Small intestine (tissue), 16 donors: ENCODE measurements around the gene USP36. TPM values are rescaled to one million over a fixed set of nuclear protein-coding genes. Genes with fewer than 3 reads are reported as not detected.
"Not testable (repeated sequence)": the region's sequence is repeated elsewhere in the genome, so short reads cannot be mapped to it uniquely, and the experiment has no call there.

Experiments used
- DNase-seq, 2 donors: peaks; one replicate each; pipeline versions ENCODE4 v3.0.0 to v3.0.0-alpha.2; 2013
- FAIRE-seq: peaks from 2 replicates; lab custom pipeline; 2012; peaks lifted over from hg19 to GRCh38; lab: Jason Lieb, UNC
- H3K27ac ChIP-seq, 3 donors: one replicate each; pipeline ENCODE4 v1.5.1; 2013; ENCODE audit warnings: low read length in 2 of 3, mild to moderate bottlenecking in 2 of 3, control low read depth in 1 of 3, inconsistent platforms in 1 of 3, low read depth in 1 of 3, moderate library complexity in 1 of 3
- H3K27me3 ChIP-seq, 3 donors: one replicate each; pipeline ENCODE4 v1.6.1; 2013; ENCODE audit warnings: low read length in 3 of 3, inconsistent platforms in 1 of 3; ENCODE audit not compliant: control insufficient read depth in 3 of 3, insufficient read depth in 3 of 3
- H3K36me3 ChIP-seq, 3 donors: one replicate each; pipeline ENCODE4 v1.6.1; 2013; ENCODE audit warnings: low read length in 3 of 3, inconsistent platforms in 1 of 3, low read depth in 1 of 3, mild to moderate bottlenecking in 1 of 3, moderate library complexity in 1 of 3; ENCODE audit not compliant: control insufficient read depth in 3 of 3, insufficient read depth in 2 of 3
- H3K4me1 ChIP-seq, 3 donors: one replicate each; pipeline ENCODE4 v1.6.1; 2013; ENCODE audit warnings: low read length in 2 of 3, inconsistent platforms in 1 of 3, low read depth in 1 of 3, mild to moderate bottlenecking in 1 of 3, moderate library complexity in 1 of 3; ENCODE audit not compliant: control insufficient read depth in 3 of 3, insufficient read depth in 2 of 3
- H3K4me3 ChIP-seq, 3 donors: one replicate each; pipeline ENCODE4 v1.5.1; 2013; ENCODE audit warnings: low read length in 3 of 3, control low read depth in 1 of 3, inconsistent platforms in 1 of 3, low read depth in 1 of 3, mild to moderate bottlenecking in 1 of 3, moderate library complexity in 1 of 3
- H3K9me3 ChIP-seq, 2 donors: one replicate each; pipeline ENCODE4 v1.6.1; 2013; ENCODE audit warnings: low read depth in 1 of 2, low read length in 1 of 2; ENCODE audit not compliant: control insufficient read depth in 2 of 2, insufficient read depth in 1 of 2
- WGBS, 3 donors: extraction: QIAGEN DNeasy Blood & Tissue Kit; methylation state at CpG; one replicate each; pipeline ENCODE4 v1.1.7; 2013; 5-methylcytosine and 5-hydroxymethylcytosine counted together
- long read RNA-seq, 10 donors: transcript quantifications; one replicate each; lab custom pipeline, GENCODE V29; 2026
- polyA plus RNA-seq, 4 donors: library from polyadenylated mRNA; stranded (reverse) in 3 of 4; unstranded in 1 of 4; fragments of 200-250 nt in 3 of 4; fragments of 120-200 nt in 1 of 4; gene quantifications; one replicate each; pipeline versions ENCODE4 v1.2.1 to v1.2.3, GENCODE V29; 2013
- donor health status: healthy with polysubstance abuse.
- donor health status: control.
- donor health status: control.
- donor health status: Bipolar disorder and iron deficiency.
- donor health status: healthy.

The USP36 gene
- polyA plus RNA-seq: 10 to 100 TPM in 3 of 4 donors, 1 to 10 TPM in 1; 8.1 to 47.0 (median 19.1) TPM
- long read RNA-seq, donor 1: 0 reads
- long read RNA-seq, donor 2, partial matches to known transcripts: 0 of 4 reads
- long read RNA-seq, donor 2, other reads (novel, unspliced or antisense): 0 of 4 reads
- long read RNA-seq, donor 3, partial matches to known transcripts: 0 of 1 reads
- long read RNA-seq, donor 3, other reads (novel, unspliced or antisense): 0 of 1 reads
- long read RNA-seq, donor 4: 0 reads
- long read RNA-seq, donor 5, partial matches to known transcripts: 0 of 2 reads
- long read RNA-seq, donor 5, other reads (novel, unspliced or antisense): 0 of 2 reads
- long read RNA-seq, donor 6: 0 reads
- long read RNA-seq, donor 7: 0 reads
- long read RNA-seq, donor 8: 0 reads
- long read RNA-seq, donor 9: 0 reads
- long read RNA-seq, donor 10, partial matches to known transcripts: 0 of 2 reads
- long read RNA-seq, donor 10, other reads (novel, unspliced or antisense): 0 of 2 reads

GRCh38 chr17:78840780-78841611, at the start of gene USP36:
USP36 (minus strand) TSS chr17:78840814; CDS start chr17:78836363, 4,451 bp downstream.
- H3K9me3 ChIP-seq: no peaks in the 10 kb centered on the region
- no peaks in the 10 kb centered on the region for H3K27me3 ChIP-seq
- FAIRE-seq: no peak
- 0 to 1% (median 0%) methylated on average over 61 to 74 of the region's 74 CpGs for WGBS, 3 donors
- peaks cover 0 to 24% (median 4%) of the 10 kb centered on the region in 3 donors for H3K4me1 ChIP-seq
- H3K4me3 ChIP-seq: peak within 1 kb of the TSS; percentile 73 to 79 (median 75)
- peak within 1 kb of the TSS; percentile 96 to 99 (median 97) for H3K27ac ChIP-seq
- peaks cover 5 to 21% (median 10%) of the 10 kb centered on the region in 3 donors for H3K36me3 ChIP-seq
- DNase-seq: peak; percentile 99 to 100

GRCh38 chr17:78890096-78890495, 49.5 kb upstream of the USP36 start:
- FAIRE-seq, H3K4me3 ChIP-seq, H3K4me1 ChIP-seq, DNase-seq, H3K27me3 ChIP-seq, H3K9me3 ChIP-seq: not testable (repeated sequence)
- 81 to 86% (median 85%) methylated on average over 11 of the region's 11 CpGs for WGBS, 3 donors
- H3K36me3 ChIP-seq: peaks cover 0 to 40% (median 0%) of the 10 kb centered on the region in 3 donors
- peak overlapping the region in 1 of 3 donors; percentile 37 for H3K27ac ChIP-seq

DNA sequence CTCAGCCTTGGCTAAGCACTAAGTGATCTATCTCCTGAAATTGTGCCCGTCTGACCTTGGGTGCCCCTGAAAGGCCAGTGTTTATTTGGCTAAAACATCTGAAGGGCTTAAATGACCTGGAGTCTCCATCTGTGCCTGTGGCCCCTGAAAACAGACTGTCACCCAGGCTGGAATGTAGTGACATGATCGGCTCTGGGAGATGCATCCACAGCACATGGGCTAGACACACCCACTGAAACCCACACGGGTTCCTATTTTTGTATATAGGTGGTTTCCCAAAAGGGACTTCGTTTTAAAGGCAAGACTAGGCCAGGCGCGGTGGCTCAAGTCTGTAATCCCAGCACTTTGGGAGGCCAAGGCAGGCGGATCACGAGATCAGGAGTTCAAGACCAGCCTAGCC, 48.9 kb upstream of the USP36 start:
- Histone ChIP-seq H3K27ac (peak overlapping the region in 1 of 3 donors; percentile 63), H3K9me3 (no peaks in the 10 kb centered on the region), H3K4me1 (peaks cover 0 to 7% (median 4%) of the 10 kb centered on the region in 3 donors), H3K36me3 (peaks cover 0 to 45% (median 0%) of the 10 kb centered on the region in 3 donors), H3K27me3 (no peaks in the 10 kb centered on the region), H3K4me3 (no peak overlapping the region)
- no peak for DNase-seq
- 63 to 74% (median 65%) methylated on average over 8 of the region's 8 CpGs for WGBS, 3 donors
- FAIRE-seq: no peak

GRCh38 chr17:78888941-78889518, 48.4 kb upstream of the USP36 start:
- Histone ChIP-seq H3K27ac (peak overlapping the region in 1 of 3 donors; percentile 63), H3K27me3 (no peaks in the 10 kb centered on the region), H3K9me3 (no peaks in the 10 kb centered on the region), H3K36me3 (peaks cover 0 to 48% (median 0%) of the 10 kb centered on the region in 3 donors), H3K4me3 (no peak overlapping the region), H3K4me1 (peaks cover 0 to 12% (median 7%) of the 10 kb centered on the region in 3 donors)
- DNase-seq (no peak), FAIRE-seq (no peak)
- 74 to 78% (median 74%) methylated on average over 10 of the region's 10 CpGs for WGBS, 3 donors

GRCh38 chr17:78886954-78887353, 46.3 kb upstream of the USP36 start:
- Histone ChIP-seq H3K4me1 (peaks cover 3 to 29% (median 9%) of the 10 kb centered on the region in 3 donors), H3K27ac (no peak overlapping the region), H3K36me3 (peaks cover 0 to 41% (median 0%) of the 10 kb centered on the region in 3 donors), H3K27me3 (no peaks in the 10 kb centered on the region), H3K9me3 (no peaks in the 10 kb centered on the region), H3K4me3 (no peak overlapping the region)
- 92 to 94% (median 92%) methylated on average over 12 of the region's 12 CpGs for WGBS, 3 donors
- no peak for DNase-seq
- no peak for FAIRE-seq

GRCh38 chr17:78885956-78886355, 45.3 kb upstream of the USP36 start:
- H3K4me3 ChIP-seq: no peak overlapping the region
- FAIRE-seq (no peak), DNase-seq (no peak)
- H3K36me3 ChIP-seq: peaks cover 0 to 38% (median 0%) of the 10 kb centered on the region in 3 donors
- no peaks in the 10 kb centered on the region for H3K9me3 ChIP-seq
- H3K27me3 ChIP-seq: no peaks in the 10 kb centered on the region
- H3K27ac ChIP-seq: no peak overlapping the region
- WGBS, 3 donors: 69 to 81% (median 73%) methylated on average over 8 of the region's 8 CpGs
- peaks cover 3 to 29% (median 9%) of the 10 kb centered on the region in 3 donors for H3K4me1 ChIP-seq

- Histone ChIP-seq H3K27ac (peak overlapping the region in 2 of 3 donors; percentile 84 to 90), H3K4me1 (peaks cover 3 to 29% (median 9%) of the 10 kb centered on the region in 3 donors), H3K9me3 (no peaks in the 10 kb centered on the region), H3K4me3 (no peak overlapping the region), H3K36me3 (peaks cover 0 to 38% (median 0%) of the 10 kb centered on the region in 3 donors), H3K27me3 (no peaks in the 10 kb centered on the region)
- FAIRE-seq: no peak
- 91 to 95% (median 94%) methylated on average over 24 of the region's 24 CpGs for WGBS, 3 donors
- DNase-seq: no peak
Measured at GRCh38 chr17:78884876-78885667, 44.5 kb upstream of the USP36 start.
